Right atrium auricular region (tissue), 2 donors: ENCODE data around the gene NFE2L3. TPM values are rescaled to one million over a fixed set of nuclear protein-coding genes. Genes with fewer than 3 reads are reported as not detected.
"Not testable (repeated sequence)": the region's sequence is repeated elsewhere in the genome, so short reads cannot be mapped to it uniquely, and the experiment has no call there.

Experiments used
- DNase-seq: peaks from one replicate; pipeline ENCODE4 v3.0.0-alpha.2; 2019; ENCODE audit warnings: low spot score
- H3K27ac ChIP-seq, 2 donors: fragments of 200-600 bp; sonication (generic); 1 replicate in 1 of 2; 2 replicates in 1 of 2; pipeline ENCODE4 v1.5.1; 2016 to 2019
- H3K27me3 ChIP-seq, 2 donors: fragments of 200-600 bp; sonication (generic); one replicate each; pipeline versions ENCODE4 v1.5.1 to v1.6.0; 2017 to 2019
- H3K36me3 ChIP-seq: fragments of 200-600 bp; sonication (generic); one replicate; pipeline ENCODE4 v1.5.1; 2016
- H3K4me1 ChIP-seq, 2 donors: fragments of 200-600 bp; sonication (generic); one replicate each; pipeline versions ENCODE4 v1.5.1 to v1.6.0; 2017 to 2019
- H3K4me3 ChIP-seq, 2 donors: fragments of 200-600 bp; sonication (generic); 1 replicate in 1 of 2; 2 replicates in 1 of 2; pipeline ENCODE4 v1.5.1; 2017 to 2019; ENCODE audit warnings: mild to moderate bottlenecking in 1 of 2, moderate library complexity in 1 of 2
- H3K9me3 ChIP-seq, 2 donors: fragments of 200-600 bp; sonication (generic); one replicate each; pipeline ENCODE4 v1.5.1; 2019
- CTCF ChIP-seq, 2 donors: fragments of 200-600 bp; sonication (generic); IDR thresholded peaks; one replicate each; pipeline ENCODE4 v1.5.1; 2019; ENCODE audit warnings: antibody characterized with exemption in 2 of 2
- total RNA-seq, 2 donors: library from RNA; depleted of rRNA; stranded (reverse); fragments of >200 nt; gene quantifications; one replicate each; pipeline ENCODE4 v1.1.0, GENCODE V29; 2016

The NFE2L3 gene
- total RNA-seq, 2 donors from 2014 or later, result 0.63 to 1.8 TPM

- Histone ChIP-seq H3K4me3 (no peak overlapping the region), H3K36me3 (peaks cover 13% of the 10 kb centered on the region), H3K4me1 (peaks cover 0 to 23% of the 10 kb centered on the region in 2 donors), H3K9me3 (no peaks in the 10 kb centered on the region), H3K27me3 (no peaks in the 10 kb centered on the region), H3K27ac (no peak overlapping the region)
- no peak for DNase-seq
- TF ChIP-seq CTCF (IDR thresholded peaks at IDR 0.05), result no peak
Measured at GRCh38 chr7:26182283-26182682, 30.3 kb downstream of the NFE2L3 start.

DNA sequence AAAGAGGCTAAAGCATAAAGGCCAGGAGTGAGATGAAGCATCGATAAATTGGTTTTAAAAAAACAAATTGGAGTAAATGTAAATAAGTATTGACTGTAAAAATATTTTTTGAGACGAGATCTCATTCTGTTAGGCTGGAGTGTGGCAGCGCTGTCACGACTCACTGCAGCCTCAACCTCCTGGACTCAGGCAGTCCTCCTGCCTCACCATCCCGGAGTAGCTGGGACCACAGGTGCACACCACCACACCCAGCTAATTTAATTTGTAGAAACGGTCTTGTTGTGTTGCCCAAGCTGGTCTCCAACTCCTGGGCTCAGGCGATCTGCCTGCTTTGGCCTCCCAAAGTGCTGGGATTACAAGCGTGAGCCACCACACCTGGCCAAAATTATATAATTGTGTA lies 30.7 kb downstream of the NFE2L3 start:
- H3K27ac ChIP-seq, result no peak overlapping the region
- TF ChIP-seq CTCF (IDR thresholded peaks at IDR 0.05), result no peak
- H3K36me3 ChIP-seq, result peaks cover 17% of the 10 kb centered on the region
- no peaks in the 10 kb centered on the region for H3K9me3 ChIP-seq
- no peaks in the 10 kb centered on the region for H3K27me3 ChIP-seq
- no peak for DNase-seq
- H3K4me3 ChIP-seq, result no peak overlapping the region
- peaks cover 0 to 23% of the 10 kb centered on the region in 2 donors for H3K4me1 ChIP-seq

- Histone ChIP-seq H3K36me3 (peaks cover 27% of the 10 kb centered on the region), H3K4me1 (peaks cover 0 to 23% of the 10 kb centered on the region in 2 donors), H3K9me3 (no peaks in the 10 kb centered on the region), H3K27me3 (no peaks in the 10 kb centered on the region), H3K27ac (peak overlapping the region in 1 of 2 donors; percentile 5), H3K4me3 (no peak overlapping the region)
- DNase-seq, result no peak
- TF ChIP-seq CTCF (IDR thresholded peaks at IDR 0.05), result no peak
Measured at GRCh38 chr7:26183545-26184280, 31.7 kb downstream of the NFE2L3 start.

DNA sequence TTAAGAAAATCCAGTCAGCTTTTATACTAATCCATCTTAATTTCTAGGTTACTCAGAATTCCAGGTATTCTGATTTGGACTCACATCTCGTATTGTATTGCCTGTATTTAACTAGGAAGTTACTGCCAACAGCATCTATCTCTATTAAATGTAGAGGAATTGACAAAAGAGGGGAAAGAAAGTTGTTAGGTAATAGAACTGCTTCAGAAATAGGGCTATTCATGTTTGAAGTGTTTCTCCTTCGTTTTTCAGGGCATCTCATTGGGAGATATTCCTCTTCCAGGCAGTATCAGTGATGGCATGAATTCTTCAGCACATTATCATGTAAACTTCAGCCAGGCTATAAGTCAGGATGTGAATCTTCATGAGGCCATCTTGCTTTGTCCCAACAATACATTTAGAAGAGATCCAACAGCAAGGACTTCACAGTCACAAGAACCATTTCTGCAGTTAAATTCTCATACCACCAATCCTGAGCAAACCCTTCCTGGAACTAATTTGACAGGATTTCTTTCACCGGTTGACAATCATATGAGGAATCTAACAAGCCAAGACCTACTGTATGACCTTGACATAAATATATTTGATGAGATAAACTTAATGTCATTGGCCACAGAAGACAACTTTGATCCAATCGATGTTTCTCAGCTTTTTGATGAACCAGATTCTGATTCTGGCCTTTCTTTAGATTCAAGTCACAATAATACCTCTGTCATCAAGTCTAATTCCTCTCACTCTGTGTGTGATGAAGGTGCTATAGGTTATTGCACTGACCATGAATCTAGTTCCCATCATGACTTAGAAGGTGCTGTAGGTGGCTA lies 32.5 kb downstream of the NFE2L3 start:
- not testable (repeated sequence) for DNase-seq, H3K9me3 ChIP-seq, H3K27me3 ChIP-seq, H3K4me3 ChIP-seq
- H3K27ac ChIP-seq, result peak overlapping the region in 1 of 2 donors; percentile 5
- H3K4me1 ChIP-seq, result peaks cover 0 to 23% of the 10 kb centered on the region in 2 donors
- peaks cover 35% of the 10 kb centered on the region for H3K36me3 ChIP-seq

DNA sequence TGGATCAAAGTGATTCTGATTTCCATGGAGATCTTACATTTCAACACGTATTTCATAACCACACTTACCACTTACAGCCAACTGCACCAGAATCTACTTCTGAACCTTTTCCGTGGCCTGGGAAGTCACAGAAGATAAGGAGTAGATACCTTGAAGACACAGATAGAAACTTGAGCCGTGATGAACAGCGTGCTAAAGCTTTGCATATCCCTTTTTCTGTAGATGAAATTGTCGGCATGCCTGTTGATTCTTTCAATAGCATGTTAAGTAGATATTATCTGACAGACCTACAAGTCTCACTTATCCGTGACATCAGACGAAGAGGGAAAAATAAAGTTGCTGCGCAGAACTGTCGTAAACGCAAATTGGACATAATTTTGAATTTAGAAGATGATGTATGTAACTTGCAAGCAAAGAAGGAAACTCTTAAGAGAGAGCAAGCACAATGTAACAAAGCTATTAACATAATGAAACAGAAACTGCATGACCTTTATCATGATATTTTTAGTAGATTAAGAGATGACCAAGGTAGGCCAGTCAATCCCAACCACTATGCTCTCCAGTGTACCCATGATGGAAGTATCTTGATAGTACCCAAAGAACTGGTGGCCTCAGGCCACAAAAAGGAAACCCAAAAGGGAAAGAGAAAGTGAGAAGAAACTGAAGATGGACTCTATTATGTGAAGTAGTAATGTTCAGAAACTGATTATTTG lies 33.3 kb downstream of the NFE2L3 start:
- H3K27ac ChIP-seq, result no peak overlapping the region
- H3K4me1 ChIP-seq, result peaks cover 0 to 23% of the 10 kb centered on the region in 2 donors
- no peak for TF ChIP-seq CTCF (IDR thresholded peaks at IDR 0.05)

GRCh38 chr7:26185844-26186180 lies 33.8 kb downstream of the NFE2L3 start:
- no peak for TF ChIP-seq CTCF (IDR thresholded peaks at IDR 0.05)
- no peaks in the 10 kb centered on the region for H3K27me3 ChIP-seq
- no peak for DNase-seq
- H3K27ac ChIP-seq, result no peak overlapping the region
- peaks cover 48% of the 10 kb centered on the region for H3K36me3 ChIP-seq
- no peak overlapping the region for H3K4me3 ChIP-seq
- no peaks in the 10 kb centered on the region for H3K9me3 ChIP-seq
- peaks cover 0 to 23% of the 10 kb centered on the region in 2 donors for H3K4me1 ChIP-seq

More for the DNA sequence above, 33.3 kb downstream of the NFE2L3 start:
- no peaks in the 10 kb centered on the region for H3K9me3 ChIP-seq
- no peaks in the 10 kb centered on the region for H3K27me3 ChIP-seq
- H3K4me3 ChIP-seq, result no peak overlapping the region
- peaks cover 43% of the 10 kb centered on the region for H3K36me3 ChIP-seq
- DNase-seq, result no peak
